Stimulated activated CD8-positive, alpha-beta memory T cell treated with anti-CD3 and anti-CD28 coated beads, Interleukin-12 subunit alpha, Interleukin-12 subunit beta, amount 100 ng/mL, for 24 hours (primary cell): ENCODE data around the gene VPS13A.

ENCODE experiments used
- DNase-seq: peaks from one replicate; pipeline ENCODE4 v3.0.0-alpha.2; 2020; ENCODE audit errors: extremely low read depth

The VPS13A gene

DNA sequence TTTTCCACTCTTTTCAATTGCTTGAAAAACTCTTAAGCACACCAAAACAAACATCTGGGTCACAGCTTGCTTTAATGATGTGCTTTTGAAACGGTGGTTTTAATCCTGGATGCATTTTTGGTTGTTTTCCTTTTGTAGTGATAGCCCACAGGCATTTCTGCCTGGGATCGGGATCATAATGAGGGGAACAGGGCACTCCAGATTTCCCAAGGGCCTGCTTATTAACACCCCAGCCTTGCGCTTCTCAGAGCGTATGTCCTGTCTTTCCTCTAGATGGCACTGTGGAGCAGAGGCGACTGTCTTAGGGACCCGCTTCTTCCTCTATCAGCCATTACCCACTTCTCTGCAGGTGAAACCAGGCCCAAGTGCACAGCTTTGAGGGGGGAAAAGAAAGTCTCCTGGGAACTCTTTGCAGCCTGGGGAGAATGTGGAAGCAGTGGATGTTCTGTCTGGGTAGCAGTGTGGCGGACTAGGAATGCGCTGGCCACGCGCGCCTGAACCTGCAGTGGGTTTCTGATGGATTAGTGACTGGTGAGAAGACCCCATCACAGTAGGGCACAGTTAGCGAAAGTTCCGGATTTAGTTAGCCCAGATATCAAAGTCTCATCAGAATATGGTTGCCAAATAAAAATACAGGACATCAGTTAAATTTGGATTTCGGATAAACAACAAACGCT lies 280.7 kb downstream of the VPS13A start:
- no peak for DNase-seq

DNA sequence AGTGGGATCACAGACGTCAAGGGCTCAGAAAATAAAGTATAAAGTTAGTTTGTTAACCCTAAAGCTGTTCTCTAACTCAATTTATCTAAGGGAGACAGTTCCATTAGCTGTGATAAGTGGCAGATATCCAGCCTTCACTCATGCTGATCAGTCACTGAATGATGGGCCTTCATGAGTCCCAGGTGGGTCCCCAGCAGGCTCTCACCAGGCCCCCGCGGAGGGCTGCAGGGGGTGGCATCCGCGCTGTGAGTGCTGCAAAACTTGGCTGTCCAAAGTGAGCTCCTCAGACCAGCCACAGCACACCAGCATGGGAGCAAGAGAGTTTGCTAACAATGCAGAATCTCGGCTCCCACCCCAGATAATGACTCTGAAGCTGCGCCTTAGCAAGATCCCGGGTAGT lies 283.6 kb downstream of the VPS13A start:
- no peak for DNase-seq

DNA sequence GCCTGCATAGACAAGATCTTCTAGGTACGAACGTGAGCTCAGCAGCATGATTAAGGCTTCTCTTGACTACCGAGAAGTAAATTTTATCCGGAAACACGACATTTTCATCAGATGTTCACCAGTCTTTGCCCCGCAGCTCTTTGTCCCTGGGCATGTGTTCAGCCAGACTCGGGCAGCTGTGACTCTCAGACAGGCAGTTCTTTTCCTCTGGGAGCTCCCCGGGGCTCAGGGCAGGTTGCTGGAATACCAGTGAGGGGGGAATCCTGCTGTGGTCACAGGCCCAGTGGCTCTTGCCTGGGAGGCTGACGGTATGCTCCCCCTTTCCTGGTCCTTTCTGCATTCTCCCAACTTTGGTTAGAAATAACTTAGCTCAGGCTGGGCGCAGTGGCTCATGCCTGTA lies 284.7 kb downstream of the VPS13A start:
- DNase-seq = no peak

DNA sequence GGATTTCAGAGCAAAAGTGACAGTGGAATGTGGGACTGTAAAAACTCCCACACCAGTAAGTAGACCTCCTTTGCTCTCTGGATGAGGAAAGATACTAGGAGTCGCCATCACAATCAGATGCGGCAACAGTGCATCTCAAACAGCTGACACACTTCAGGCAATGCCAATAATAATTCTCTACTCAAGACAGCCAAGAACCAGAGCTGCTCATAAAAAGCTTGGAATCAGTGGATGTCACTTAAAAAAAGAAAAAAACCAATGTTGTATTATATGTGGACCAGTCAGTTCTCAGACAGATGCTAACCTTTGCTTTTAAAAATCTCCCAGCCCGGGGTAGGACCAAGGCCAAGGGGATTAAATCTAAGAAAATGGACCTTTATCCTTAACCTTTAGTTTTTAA lies 285.8 kb downstream of the VPS13A start:
- no peak for DNase-seq

DNA sequence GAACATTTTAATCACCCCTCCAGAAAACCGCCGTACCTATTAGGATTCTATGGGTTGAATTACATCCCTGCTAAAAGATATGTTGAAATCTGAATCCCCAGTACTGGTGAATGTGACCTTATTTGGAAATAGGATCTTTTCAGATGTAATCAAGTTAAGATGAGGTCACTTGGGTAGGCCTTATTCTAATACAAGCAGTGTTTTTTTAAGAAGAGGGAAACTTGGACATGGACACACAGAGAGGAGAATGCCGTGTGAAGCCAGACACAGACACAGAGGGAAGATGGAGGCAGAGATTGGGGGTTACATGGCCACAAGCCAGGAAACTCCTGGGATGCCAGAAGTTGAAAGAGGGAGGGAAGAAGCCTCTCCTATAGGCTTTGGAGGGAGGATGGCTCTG lies 287.3 kb downstream of the VPS13A start:
- DNase-seq = no peak

DNA sequence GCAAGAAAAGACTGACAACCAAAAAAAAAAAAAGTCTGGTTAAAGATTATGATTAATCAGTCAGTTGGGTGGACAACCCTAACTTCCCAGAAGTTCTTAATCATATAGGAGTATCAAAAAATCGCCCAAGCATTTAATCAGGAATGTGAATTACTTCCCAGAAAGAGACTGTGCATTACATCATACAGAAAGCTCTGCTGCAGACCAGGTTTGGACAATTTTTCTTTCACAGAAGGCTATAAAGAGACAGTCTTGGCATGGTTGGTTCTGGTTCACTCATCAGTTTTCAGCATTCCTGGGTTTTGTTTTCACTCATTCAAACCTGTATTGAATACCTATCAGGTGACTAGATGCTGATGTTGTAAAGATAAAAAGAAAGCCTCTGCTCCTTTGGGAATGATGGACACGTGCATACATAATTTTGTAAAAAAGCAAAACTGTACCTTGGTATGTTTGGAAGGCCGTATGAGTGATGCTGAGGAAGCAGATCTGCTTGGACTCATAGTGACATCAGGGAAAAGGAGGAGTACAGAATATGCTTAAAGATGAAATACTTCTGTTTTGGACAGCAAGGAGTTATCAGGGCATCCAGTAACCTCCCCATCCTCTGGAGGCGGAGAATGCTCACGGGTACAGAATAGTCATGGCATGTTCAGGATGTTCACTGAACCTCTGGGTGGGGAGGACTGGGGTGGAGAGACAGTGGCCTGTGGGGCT lies 292.3 kb downstream of the VPS13A start:
- DNase-seq = no peak
